Measurements from ENCODE around the gene KLHL7. TPM values are rescaled to one million over a fixed set of nuclear protein-coding genes. Genes with fewer than 3 reads are reported as not detected.
A peak's percentile ranks its signal among the peaks of the same experiment; 100 is the strongest.
"Not testable (repeated sequence)": the region's sequence is repeated elsewhere in the genome, so short reads cannot be mapped to it uniquely, and the experiment has no call there.

Gene KLHL7
- total RNA-seq, 2 donors from 2014 or later = 14.4 to 17.8 TPM

- ATAC-seq = no peak
- no peak for DNase-seq
- intact Hi-C loops (cut with DNase I, micrococcal nuclease) = no loop called here
These were observed 59.3 kb downstream of the KLHL7 start for GRCh38 chr7:23164846-23165245.

- no peak for ATAC-seq
- DNase-seq = no peak
- intact Hi-C loops (cut with DNase I, micrococcal nuclease) = no loop called here
These were observed 59.7 kb downstream of the KLHL7 start for GRCh38 chr7:23165316-23165715.

- intact Hi-C loops (cut with DNase I, micrococcal nuclease) = no loop called here
- DNase-seq (no peak), ATAC-seq (no peak)
These were observed 62.1 kb downstream of the KLHL7 start for GRCh38 chr7:23167691-23168090.

GRCh38 chr7:23168111-23168885 lies 62.7 kb downstream of the KLHL7 start:
- no peak for DNase-seq
- no peak for ATAC-seq
- intact Hi-C loops (cut with DNase I, micrococcal nuclease) = no loop called here

GRCh38 chr7:23175938-23176337 lies 70.4 kb downstream of the KLHL7 start:
- no peak for ATAC-seq
- DNase-seq = no peak
- intact Hi-C loops (cut with DNase I, micrococcal nuclease) = no loop called here

GRCh38 chr7:23181684-23182553 lies 76.3 kb downstream of the KLHL7 start, which contains the start of gene NUP42:
NUP42 (plus strand) TSS chr7:23182048; CDS start chr7:23182086, 38 bp downstream.
- intact Hi-C loops (cut with DNase I, micrococcal nuclease) = loop anchor here in 1 of 2 donors (5.0 kb wide), 1 partner anchor 75 kb away; the partner anchor contains the start of gene KLHL7
- ATAC-seq (peak; percentile 99), DNase-seq (peak; percentile 96 to 97)

GRCh38 chr7:23183279-23184012 lies 77.9 kb downstream of the KLHL7 start:
- DNase-seq (no peak), ATAC-seq (no peak)
- intact Hi-C loops (cut with DNase I, micrococcal nuclease) = loop anchor here in 1 of 2 donors (5.0 kb wide), 1 partner anchor 76 kb away; the partner anchor contains the start of gene KLHL7

- intact Hi-C loops (cut with DNase I, micrococcal nuclease) = loop anchor here in 1 of 2 donors (5.0 kb wide), 1 partner anchor 77 kb away; the partner anchor contains the start of gene KLHL7
- DNase-seq (no peak), ATAC-seq (no peak)
These were observed 78.7 kb downstream of the KLHL7 start for GRCh38 chr7:23184291-23184690.

- peak in 1 of 2 donors; percentile 48 for DNase-seq
- ATAC-seq = no peak
- intact Hi-C loops (cut with DNase I, micrococcal nuclease) = loop anchor here in 1 of 2 donors (5.0 kb wide), 1 partner anchor 78 kb away; the partner anchor contains the start of gene KLHL7
These were observed 79.2 kb downstream of the KLHL7 start for GRCh38 chr7:23184709-23185359.

GRCh38 chr7:23185980-23186379 lies 80.4 kb downstream of the KLHL7 start:
- intact Hi-C loops (cut with DNase I, micrococcal nuclease) = no loop called here
- ATAC-seq (no peak), DNase-seq (no peak)

- intact Hi-C loops (cut with DNase I, micrococcal nuclease) = no loop called here
- ATAC-seq = no peak
- no peak for DNase-seq
These were observed 85.4 kb downstream of the KLHL7 start for GRCh38 chr7:23191022-23191421.

- ATAC-seq; intact Hi-C loops (cut with DNase I, micrococcal nuclease); DNase-seq: not testable (repeated sequence)
These were observed 88.2 kb downstream of the KLHL7 start for GRCh38 chr7:23193650-23194227.

- intact Hi-C loops (cut with DNase I, micrococcal nuclease) = no loop called here
- DNase-seq = no peak
- no peak for ATAC-seq
These were observed 90.7 kb downstream of the KLHL7 start for GRCh38 chr7:23196306-23196705.

- DNase-seq; intact Hi-C loops (cut with DNase I, micrococcal nuclease): not testable (repeated sequence)
These were observed 92.2 kb downstream of the KLHL7 start for GRCh38 chr7:23197745-23198144.

GRCh38 chr7:23200331-23200730 lies 94.7 kb downstream of the KLHL7 start:
- no peak for DNase-seq
- no peak for ATAC-seq
- intact Hi-C loops (cut with DNase I, micrococcal nuclease) = no loop called here

More at GRCh38 chr7:23197745-23198144, 92.2 kb downstream of the KLHL7 start:
- ATAC-seq = not testable (repeated sequence)

GRCh38 chr7:23204241-23204640 lies 98.7 kb downstream of the KLHL7 start:
- ATAC-seq (no peak), DNase-seq (no peak)
- intact Hi-C loops (cut with DNase I, micrococcal nuclease) = no loop called here

GRCh38 chr7:23205577-23205908 lies 100.0 kb downstream of the KLHL7 start:
- intact Hi-C loops (cut with DNase I, micrococcal nuclease) = no loop called here
- DNase-seq = no peak
- no peak for ATAC-seq
